Right lobe of liver (tissue), 4 donors: Measurements from ENCODE around the gene PTGDS.

Experiments
- CTCF ChIP-seq, 4 donors: fragments of 200-600 bp in 3 of 4; fragments of 450-650 bp in 1 of 4; IDR thresholded peaks; one replicate each; pipeline versions ENCODE4 v1.5.1 to v1.8.0; 2016 to 2022; ENCODE audit warnings: antibody characterized with exemption in 4 of 4, mild to moderate bottlenecking in 2 of 4
- POLR2A ChIP-seq: fragments of 450-650 bp; IDR thresholded peaks from one replicate; pipeline ENCODE4 v1.6.1; 2017; ENCODE audit warnings: antibody characterized with exemption, mild to moderate bottlenecking
- donor health status: DM: no; HTN: no; CAD: no.
- donor health status: DM: no; HTN: no; CAD: no.
- donor health status: DM: no; HTN: yes; CAD: no.

- TF ChIP-seq CTCF (IDR thresholded peaks at IDR 0.05) (no peak), POLR2A (no peak)
These were observed 36.9 kb downstream of the PTGDS start for GRCh38 chr9:137014166-137014565.
